ENCODE data around the gene PHB1.
"Not testable (repeated sequence)": the region's sequence is repeated elsewhere in the genome, so short reads cannot be mapped to it uniquely, and the experiment has no call there.

The PHB1 gene

GRCh38 chr17:49378311-49378710, 36.4 kb downstream of the PHB1 start:
- DNase-seq (ENCODE audit: low spot score), result no peak

GRCh38 chr17:49375544-49375943, 39.1 kb downstream of the PHB1 start:
- no peak for DNase-seq (ENCODE audit: low spot score)

DNA sequence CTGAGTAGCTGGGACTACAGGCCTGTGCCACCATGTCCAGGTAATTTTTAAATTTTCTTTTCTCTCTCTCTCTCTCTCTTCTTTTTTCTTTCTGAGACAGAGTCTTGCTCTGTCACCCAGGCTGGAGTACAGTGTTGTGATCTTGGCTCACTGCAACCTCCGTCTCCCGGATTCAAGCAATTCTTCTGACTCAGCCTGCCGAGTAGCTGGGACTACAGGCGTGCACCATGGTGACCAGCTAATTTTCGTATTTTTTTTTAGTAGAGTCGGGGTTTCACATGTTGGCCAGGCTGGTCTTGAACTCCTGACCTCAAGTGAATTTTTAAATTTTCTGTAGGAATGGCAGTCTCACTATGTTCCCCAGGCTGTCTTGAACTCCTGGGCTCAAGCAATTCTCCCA, 41.6 kb downstream of the PHB1 start:
- DNase-seq (ENCODE audit: low spot score), result no peak

GRCh38 chr17:49372425-49372824, 42.3 kb downstream of the PHB1 start:
- no peak for DNase-seq (ENCODE audit: low spot score)

- no peak for DNase-seq (ENCODE audit: low spot score)
Observed at GRCh38 chr17:49370971-49371834, 43.5 kb downstream of the PHB1 start.

DNA sequence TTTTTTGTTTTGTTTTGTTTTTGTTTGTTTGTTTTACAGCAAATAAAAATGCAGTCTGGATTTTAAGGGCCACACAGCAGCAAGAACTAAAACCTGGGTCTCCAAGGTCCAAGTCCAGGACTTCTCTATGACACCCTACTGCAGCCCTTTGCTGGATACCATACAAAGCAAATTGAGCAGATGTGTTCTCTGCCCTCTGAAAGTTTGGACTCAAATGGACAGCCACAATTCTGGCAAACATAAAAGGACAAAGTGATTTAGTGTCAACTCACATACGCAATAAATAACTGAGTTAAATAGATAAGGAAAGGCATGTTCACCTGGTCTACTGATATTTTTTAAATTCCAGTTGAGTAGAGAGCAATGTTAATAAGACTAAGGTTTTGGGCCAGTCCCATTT, 44.9 kb downstream of the PHB1 start:
- no peak for DNase-seq (ENCODE audit: low spot score)

- no peak for DNase-seq (ENCODE audit: low spot score)
Observed at GRCh38 chr17:49369089-49369488, 45.6 kb downstream of the PHB1 start.

GRCh38 chr17:49365667-49366066, 49.0 kb downstream of the PHB1 start:
- peak; percentile 41 for DNase-seq (ENCODE audit: low spot score)

- not testable (repeated sequence) for DNase-seq (ENCODE audit: low spot score)
Observed at GRCh38 chr17:49365126-49365525, 49.6 kb downstream of the PHB1 start.

DNA sequence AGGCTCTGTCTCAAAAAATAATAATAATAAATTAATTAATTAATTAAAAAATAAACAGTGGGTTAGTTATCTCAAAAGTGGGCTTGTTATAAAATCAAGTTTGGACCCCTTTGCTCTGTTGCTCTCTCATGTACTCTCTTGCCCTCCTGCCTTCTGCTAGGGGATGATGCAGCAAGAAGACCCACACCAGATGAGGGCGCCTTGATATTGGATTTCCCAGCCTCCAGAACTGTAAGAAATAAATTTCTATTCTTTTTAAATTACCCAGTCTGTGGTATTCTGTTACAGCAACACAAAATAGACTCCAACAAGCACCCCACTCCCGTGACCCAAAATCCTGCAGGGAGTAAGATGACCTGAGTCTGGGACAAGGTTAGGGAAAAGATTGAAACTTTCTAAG, 50.6 kb downstream of the PHB1 start:
- no peak for DNase-seq (ENCODE audit: low spot score)

- DNase-seq (ENCODE audit: low spot score), result no peak
Observed at GRCh38 chr17:49363251-49363650, 51.4 kb downstream of the PHB1 start.

DNA sequence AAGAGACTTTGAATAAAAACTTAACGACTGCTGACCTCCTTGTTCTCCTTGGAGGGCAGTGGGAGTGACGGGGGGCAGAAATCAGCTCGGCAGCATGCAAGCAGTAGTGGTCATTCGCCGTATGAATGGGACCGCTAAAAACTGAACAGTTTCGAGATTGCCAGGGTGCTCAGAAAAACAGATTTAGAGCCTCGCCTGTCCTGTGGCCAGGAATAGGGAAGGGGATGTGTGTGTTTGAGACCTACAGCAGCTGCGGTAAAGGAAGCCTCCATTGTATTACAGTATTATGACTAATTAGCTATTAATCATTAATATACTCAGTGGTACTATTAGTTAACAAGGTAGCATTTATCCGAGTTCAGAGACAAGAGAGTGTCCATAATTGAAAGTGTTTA, 52.0 kb downstream of the PHB1 start:
- DNase-seq (ENCODE audit: low spot score), result no peak

DNA sequence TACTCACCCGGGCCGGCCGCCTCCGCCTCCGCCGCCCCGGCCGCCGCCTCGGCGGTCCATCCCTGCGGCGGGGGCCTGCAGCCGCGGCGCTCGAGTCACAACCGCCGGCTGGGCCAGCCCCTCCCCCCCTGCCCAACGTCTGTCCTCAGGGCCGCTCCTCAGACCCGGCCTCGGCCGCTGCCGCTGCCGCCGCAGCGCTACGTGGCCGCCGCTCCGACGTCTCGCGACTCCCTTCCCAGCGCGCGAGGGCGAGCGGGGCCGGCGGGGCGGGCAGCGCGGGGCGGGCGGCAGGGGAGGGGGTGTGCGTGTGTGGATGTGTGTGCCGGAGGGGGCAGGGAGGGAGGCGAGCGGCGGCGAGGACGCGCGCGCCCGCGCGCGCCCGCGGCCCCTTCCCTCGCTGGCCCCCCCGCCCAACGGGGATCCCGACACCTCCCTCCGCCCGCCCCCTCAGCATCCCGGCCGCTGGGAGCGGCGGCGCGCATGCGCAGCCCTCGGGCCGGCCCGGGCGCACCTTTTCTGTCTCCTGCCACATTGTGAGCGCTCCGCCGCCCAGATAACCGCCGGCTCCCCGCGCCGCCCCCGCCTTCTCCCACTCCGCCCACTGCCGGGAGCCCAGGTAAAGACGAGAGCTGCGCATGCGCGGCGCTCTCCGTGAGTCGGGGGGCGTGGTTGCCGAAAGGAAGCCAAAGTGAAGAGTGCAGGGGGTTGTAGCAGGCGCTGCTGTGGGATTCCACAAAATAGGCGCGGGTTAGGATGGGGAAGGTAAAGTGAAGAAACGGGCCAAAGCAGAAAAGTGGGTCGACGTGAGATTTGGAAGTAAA, 52.6 kb downstream of the PHB1 start, which contains the start of gene ZNF652:
TSS of gene ZNF652 (minus strand) at position 349 of the 821 bp plus-strand sequence. CDS start 44,525 bp downstream, outside the sequence.
- DNase-seq (ENCODE audit: low spot score), result peak; percentile 99

- DNase-seq (ENCODE audit: low spot score), result peak; percentile 44
Observed at GRCh38 chr17:49361129-49361901, 53.4 kb downstream of the PHB1 start.

DNA sequence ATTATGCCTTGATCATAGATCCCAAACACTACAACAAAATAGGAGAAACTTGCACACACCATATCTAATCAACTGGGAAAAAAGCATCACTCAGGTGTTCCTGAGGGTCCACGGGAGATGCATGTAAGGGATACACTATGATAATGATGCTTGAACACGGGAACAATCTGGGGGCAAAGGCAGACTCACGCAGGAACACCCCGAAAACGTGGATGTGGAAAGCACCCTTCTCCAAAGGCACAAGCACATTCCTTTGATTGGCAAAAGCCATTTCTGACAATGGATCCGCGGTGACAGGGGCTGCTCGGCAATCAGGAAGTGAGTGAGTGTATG, 53.9 kb downstream of the PHB1 start:
- no peak for DNase-seq (ENCODE audit: low spot score)

DNA sequence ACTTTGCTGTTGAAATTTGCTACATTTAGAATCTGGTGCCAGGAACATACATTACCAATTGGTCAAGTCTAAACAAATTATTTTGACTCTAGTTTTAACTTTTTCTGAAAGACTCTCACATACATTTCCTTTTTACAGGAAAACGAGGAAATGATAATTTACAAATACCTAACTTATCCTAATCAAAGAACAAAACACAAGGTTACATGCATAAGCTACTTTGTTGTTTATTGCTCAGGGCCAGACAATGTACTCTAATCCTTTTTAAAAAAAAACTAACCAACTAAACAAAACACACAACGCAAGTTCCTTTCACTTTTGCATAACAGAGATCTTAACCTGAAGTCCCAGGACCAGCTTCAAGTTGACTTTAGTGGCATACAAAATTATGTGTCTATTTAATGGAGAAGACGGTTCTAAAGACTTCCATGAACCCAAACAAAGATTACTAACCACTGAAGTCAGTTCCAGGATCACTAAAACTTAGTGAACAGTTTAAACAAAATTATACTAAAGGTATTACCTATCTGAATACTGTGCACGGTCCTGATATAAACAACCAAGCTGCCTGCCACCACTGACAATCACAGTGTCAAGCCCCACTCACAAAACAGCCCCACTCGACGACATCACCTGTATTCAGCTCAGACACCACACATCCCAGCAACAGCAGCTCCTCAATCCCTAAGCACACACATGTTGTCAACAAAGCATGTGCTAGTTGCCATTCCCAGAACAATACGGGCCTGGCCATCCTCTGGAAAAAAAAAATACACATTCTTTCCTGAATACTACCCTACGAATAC, 54.5 kb downstream of the PHB1 start:
- no peak for DNase-seq (ENCODE audit: low spot score)

GRCh38 chr17:49358641-49359247, 55.9 kb downstream of the PHB1 start:
- DNase-seq (ENCODE audit: low spot score), result peak; percentile 12

GRCh38 chr17:49357516-49357915, 57.2 kb downstream of the PHB1 start:
- no peak for DNase-seq (ENCODE audit: low spot score)

DNA sequence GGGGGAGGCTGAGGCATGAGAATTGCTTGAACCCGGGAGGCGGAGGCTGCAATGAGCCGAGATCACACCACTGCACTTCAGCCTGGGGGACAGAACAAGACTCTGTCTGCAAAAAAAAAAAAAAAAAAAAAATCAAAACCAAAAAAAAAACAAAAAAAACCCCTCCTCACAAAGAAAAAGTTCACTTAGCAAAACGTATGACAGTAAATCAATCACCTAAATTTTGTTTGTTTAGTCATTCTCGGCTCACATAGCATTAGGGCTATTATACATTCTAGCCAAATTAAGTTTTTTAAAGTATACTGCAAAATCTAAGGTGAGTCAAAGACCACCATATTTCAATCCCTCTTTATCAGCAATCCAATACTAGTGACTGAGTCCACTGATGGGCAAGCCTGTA, 58.4 kb downstream of the PHB1 start:
- no peak for DNase-seq (ENCODE audit: low spot score)

Measured in GM03348 (cell line).